Trophoblast cell (in vitro differentiated cells and primary cell): ENCODE data around the gene CSE1L.

ENCODE experiments used
- DNase-seq, 2 donors: peaks; one replicate each; pipeline ENCODE4 v3.0.0-alpha.2; 2016
- H2AFZ ChIP-seq: 2 replicates; pipeline ENCODE4 v1.6.1; 2013; ENCODE audit warnings: low read length, moderate library complexity, mild to moderate bottlenecking; ENCODE audit not compliant: insufficient read depth, poor library complexity
- H2AK5ac ChIP-seq: 2 replicates; pipeline ENCODE4 v1.6.1; 2013; ENCODE audit warnings: mild to moderate bottlenecking, low read length
- H2BK120ac ChIP-seq: 2 replicates; pipeline ENCODE4 v1.6.1; 2013; ENCODE audit warnings: low read length, mild to moderate bottlenecking, moderate library complexity; ENCODE audit not compliant: insufficient read depth, poor library complexity
- H2BK12ac ChIP-seq: 2 replicates; pipeline ENCODE4 v1.6.1; 2013; ENCODE audit warnings: mild to moderate bottlenecking, low read length, moderate library complexity
- H2BK5ac ChIP-seq: 2 replicates; pipeline ENCODE4 v1.6.1; 2013; ENCODE audit warnings: low read length, low read depth, moderate library complexity, mild to moderate bottlenecking; ENCODE audit not compliant: poor library complexity
- H3K14ac ChIP-seq: 2 replicates; pipeline ENCODE4 v1.6.1; 2013; ENCODE audit warnings: mild to moderate bottlenecking, low read length
- H3K18ac ChIP-seq: 2 replicates; pipeline ENCODE4 v1.6.1; 2013; ENCODE audit warnings: mild to moderate bottlenecking, low read length
- H3K23ac ChIP-seq: 2 replicates; pipeline ENCODE4 v1.6.1; 2013; ENCODE audit warnings: low read length
- H3K27ac ChIP-seq: 2 replicates; pipeline ENCODE4 v1.5.1; 2013; ENCODE audit warnings: low read depth, mild to moderate bottlenecking, inconsistent platforms, low read length, moderate library complexity
- H3K27me3 ChIP-seq: 2 replicates; pipeline ENCODE4 v1.6.1; 2013; ENCODE audit warnings: inconsistent platforms, mild to moderate bottlenecking, low read length, moderate library complexity; ENCODE audit not compliant: insufficient read depth
- H3K36me3 ChIP-seq, 2 experiments: 1 replicate in 1 of 2; 2 replicates in 1 of 2; pipeline ENCODE4 v1.6.1; 2013; ENCODE audit warnings: low read length in 2 of 2, mild to moderate bottlenecking in 2 of 2, moderate library complexity in 1 of 2; ENCODE audit not compliant: insufficient read depth in 2 of 2, control insufficient read depth in 1 of 2
- H3K4ac ChIP-seq: 2 replicates; pipeline ENCODE4 v1.6.1; 2013; ENCODE audit warnings: low read depth, mild to moderate bottlenecking, low read length, moderate library complexity
- H3K4me1 ChIP-seq, 2 experiments: 1 replicate in 1 of 2; 2 replicates in 1 of 2; pipeline ENCODE4 v1.6.1; 2013; ENCODE audit warnings: low read length in 2 of 2, mild to moderate bottlenecking in 2 of 2, moderate library complexity in 1 of 2; ENCODE audit not compliant: insufficient read depth in 2 of 2, control insufficient read depth in 1 of 2
- H3K4me2 ChIP-seq: 2 replicates; pipeline ENCODE4 v1.6.1; 2013; ENCODE audit warnings: inconsistent platforms, mild to moderate bottlenecking, low read length, moderate library complexity
- H3K4me3 ChIP-seq: 2 replicates; pipeline ENCODE4 v1.5.1; 2013; ENCODE audit warnings: mild to moderate bottlenecking, low read depth, low read length, inconsistent platforms
- H3K79me1 ChIP-seq: one replicate; pipeline ENCODE4 v1.6.1; 2013; ENCODE audit warnings: low read length
- H3K79me2 ChIP-seq: 2 replicates; pipeline ENCODE4 v1.6.1; 2013; ENCODE audit warnings: low read length, mild to moderate bottlenecking; ENCODE audit not compliant: control insufficient read depth, insufficient read depth, poor library complexity
- H3K9ac ChIP-seq: 2 replicates; pipeline ENCODE4 v1.6.1; 2013; ENCODE audit warnings: mild to moderate bottlenecking, low read length
- H3K9me3 ChIP-seq: 2 replicates; pipeline ENCODE4 v1.6.1; 2013; ENCODE audit warnings: low read depth, mild to moderate bottlenecking, control low read depth, inconsistent platforms, low read length; ENCODE audit not compliant: insufficient read depth
- H4K12ac ChIP-seq: 2 replicates; pipeline ENCODE4 v1.6.1; 2013; ENCODE audit warnings: low read depth, mild to moderate bottlenecking, low read length, moderate library complexity
- H4K8ac ChIP-seq: 2 replicates; pipeline ENCODE4 v1.6.1; 2013; ENCODE audit warnings: low read depth, mild to moderate bottlenecking, low read length, moderate library complexity
- H4K91ac ChIP-seq: one replicate; pipeline ENCODE4 v1.6.1; 2013; ENCODE audit warnings: low read depth, mild to moderate bottlenecking, low read length, moderate library complexity
- WGBS: extraction: QIAGEN DNeasy Blood & Tissue Kit; methylation state at CpG from one replicate; pipeline ENCODE4 v1.1.7; 2013; ENCODE audit warnings: missing lambda C conversion rate; ENCODE audit not compliant: insufficient read length, insufficient coverage; ENCODE audit errors: extremely low coverage; 5-methylcytosine and 5-hydroxymethylcytosine counted together

The CSE1L gene

DNA sequence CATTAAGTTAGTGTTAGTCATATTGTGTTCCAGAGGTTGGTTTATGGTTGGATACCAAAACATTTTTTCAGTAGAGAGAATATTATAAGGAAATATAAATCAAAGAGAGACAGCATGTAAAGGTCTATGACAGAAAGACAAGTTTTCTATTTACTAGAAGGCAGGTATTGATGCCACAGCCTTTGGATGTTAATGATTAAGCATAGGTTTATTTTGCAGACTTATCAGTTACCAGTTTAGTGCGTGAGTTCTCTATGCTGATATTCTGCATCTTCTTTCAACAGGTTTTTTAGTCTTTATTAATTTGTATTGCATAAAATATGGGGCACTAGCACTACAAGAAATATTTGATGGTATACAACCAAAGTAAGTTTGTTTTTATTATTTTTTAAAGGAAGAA, 45.6 kb downstream of the CSE1L start:
- H3K4ac ChIP-seq: no peak overlapping the region
- H2BK5ac ChIP-seq: no peak overlapping the region
- no CpG with 5 or more reads among the region's 1 CpG for WGBS
- no peak overlapping the region for H2BK12ac ChIP-seq
- H2AK5ac ChIP-seq: no peak overlapping the region
- no peak overlapping the region for H3K4me3 ChIP-seq
- H3K27ac ChIP-seq: no peak overlapping the region
- H3K9ac ChIP-seq: no peak overlapping the region
- H3K14ac ChIP-seq: no peak overlapping the region
- H3K4me2 ChIP-seq: no peak overlapping the region
- H4K12ac ChIP-seq: no peak overlapping the region
- no peak overlapping the region for H2BK120ac ChIP-seq
- H3K79me2 ChIP-seq: no peaks in the 10 kb centered on the region
- no peak overlapping the region for H4K8ac ChIP-seq
- peaks cover 32 to 51% of the 10 kb centered on the region in 2 experiments for H3K36me3 ChIP-seq
- H3K18ac ChIP-seq: no peak overlapping the region
- H3K4me1 ChIP-seq: no peaks in the 10 kb centered on the region
- H3K23ac ChIP-seq: no peak overlapping the region
- no peak overlapping the region for H4K91ac ChIP-seq
- H3K9me3 ChIP-seq: no peaks in the 10 kb centered on the region
- DNase-seq: no peak
- H2AFZ ChIP-seq: no peak overlapping the region
- H3K79me1 ChIP-seq: no peaks in the 10 kb centered on the region
- H3K27me3 ChIP-seq: no peaks in the 10 kb centered on the region

DNA sequence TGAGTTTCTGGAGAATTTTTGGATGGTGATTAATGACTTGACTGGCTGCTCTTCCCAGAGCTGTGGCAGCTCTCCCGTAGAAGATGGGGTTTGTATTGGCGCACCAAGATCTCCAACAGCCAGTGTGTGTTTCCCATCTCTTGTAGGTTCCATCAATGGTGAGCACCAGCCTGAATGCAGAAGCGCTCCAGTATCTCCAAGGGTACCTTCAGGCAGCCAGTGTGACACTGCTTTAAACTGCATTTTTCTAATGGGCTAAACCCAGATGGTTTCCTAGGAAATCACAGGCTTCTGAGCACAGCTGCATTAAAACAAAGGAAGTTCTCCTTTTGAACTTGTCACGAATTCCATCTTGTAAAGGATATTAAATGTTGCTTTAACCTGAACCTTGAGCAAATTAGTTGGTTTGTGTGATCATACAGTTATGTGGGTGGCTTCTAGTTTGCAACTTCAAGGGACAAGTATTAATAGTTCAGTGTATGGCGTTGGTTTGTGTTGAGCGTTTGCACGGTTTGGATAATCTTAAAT, 50.2 kb downstream of the CSE1L start:
- no peak overlapping the region for H2AK5ac ChIP-seq
- H3K79me2 ChIP-seq: no peaks in the 10 kb centered on the region
- no peak overlapping the region for H2BK120ac ChIP-seq
- no peak overlapping the region for H2AFZ ChIP-seq
- H3K27me3 ChIP-seq: no peaks in the 10 kb centered on the region
- no peak overlapping the region for H3K27ac ChIP-seq
- H3K23ac ChIP-seq: no peak overlapping the region
- no peaks in the 10 kb centered on the region for H3K4me1 ChIP-seq
- no peaks in the 10 kb centered on the region for H3K9me3 ChIP-seq
- H3K36me3 ChIP-seq: peaks cover 36 to 44% of the 10 kb centered on the region in 2 experiments
- H3K4me3 ChIP-seq: no peak overlapping the region
- H3K79me1 ChIP-seq: no peaks in the 10 kb centered on the region
- no peak overlapping the region for H3K14ac ChIP-seq
- H3K18ac ChIP-seq: no peak overlapping the region
- no peak overlapping the region for H2BK12ac ChIP-seq
- H4K8ac ChIP-seq: no peak overlapping the region
- no peak overlapping the region for H4K12ac ChIP-seq
- WGBS: 100% methylated on average over 3 of the region's 7 CpGs
- H2BK5ac ChIP-seq: no peak overlapping the region
- H3K9ac ChIP-seq: no peak overlapping the region
- DNase-seq: no peak
- no peak overlapping the region for H3K4ac ChIP-seq
- H3K4me2 ChIP-seq: no peak overlapping the region
- H4K91ac ChIP-seq: no peak overlapping the region

DNA sequence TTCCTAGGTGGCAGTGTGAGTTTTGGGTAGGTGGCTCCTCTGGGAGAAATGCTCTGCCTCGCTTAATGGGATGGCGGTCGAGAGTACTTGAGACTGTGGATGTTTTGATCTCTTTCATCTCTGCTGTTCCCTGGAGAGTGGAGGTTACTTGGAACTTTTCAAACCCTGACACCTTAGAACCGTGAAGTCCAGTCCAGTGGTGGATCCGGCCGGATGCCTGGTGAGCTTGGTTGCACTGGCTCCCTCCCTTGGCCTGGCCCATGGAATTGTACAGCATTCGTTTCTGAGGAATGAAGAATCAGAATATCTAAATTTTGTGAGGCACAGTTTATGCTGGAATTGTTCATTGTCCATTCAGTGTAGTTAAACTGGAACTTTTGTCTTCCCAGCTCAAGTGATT, 51.0 kb downstream of the CSE1L start:
- Histone ChIP-seq H3K27me3 (no peaks in the 10 kb centered on the region), H3K4ac (no peak overlapping the region), H3K14ac (no peak overlapping the region), H3K18ac (no peak overlapping the region), H2BK5ac (no peak overlapping the region), H2BK120ac (no peak overlapping the region), H3K23ac (no peak overlapping the region), H3K4me2 (no peak overlapping the region), H2BK12ac (no peak overlapping the region), H3K79me2 (no peaks in the 10 kb centered on the region), H3K36me3 (peaks cover 35 to 47% of the 10 kb centered on the region in 2 experiments), H3K27ac (no peak overlapping the region), H3K79me1 (no peaks in the 10 kb centered on the region), H3K4me3 (no peak overlapping the region), H3K9ac (no peak overlapping the region), H2AFZ (no peak overlapping the region), H4K91ac (no peak overlapping the region), H4K12ac (no peak overlapping the region), H2AK5ac (no peak overlapping the region), H3K4me1 (no peaks in the 10 kb centered on the region), H4K8ac (no peak overlapping the region), H3K9me3 (no peaks in the 10 kb centered on the region)
- no peak for DNase-seq
- WGBS: no CpG with 5 or more reads among the region's 7 CpGs

DNA sequence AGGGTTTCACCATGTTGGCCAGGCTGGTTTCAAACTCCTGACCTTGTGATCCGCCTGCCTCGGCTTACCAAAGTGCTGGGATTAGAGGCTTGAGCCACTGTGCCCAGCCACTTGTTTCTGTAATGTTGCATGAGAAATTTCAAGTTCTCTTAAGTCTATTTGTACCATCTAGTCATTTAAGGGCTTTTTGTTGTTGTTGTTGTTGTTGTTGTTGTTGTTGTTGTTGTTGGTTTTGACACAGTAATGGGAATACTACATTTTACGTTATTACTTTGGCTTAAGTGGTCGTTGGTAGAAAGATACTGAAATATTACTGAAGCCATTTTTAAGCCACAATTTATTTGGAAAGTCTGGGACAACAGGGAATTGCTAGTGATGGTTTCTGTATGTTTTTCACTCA, 52.0 kb downstream of the CSE1L start:
- Histone ChIP-seq H3K79me2 (no peaks in the 10 kb centered on the region), H3K23ac (no peak overlapping the region), H2BK120ac (no peak overlapping the region), H4K12ac (no peak overlapping the region), H4K8ac (no peak overlapping the region), H2AK5ac (no peak overlapping the region), H2AFZ (no peak overlapping the region), H3K36me3 (peaks cover 39 to 52% of the 10 kb centered on the region in 2 experiments), H3K9me3 (no peaks in the 10 kb centered on the region), H2BK12ac (no peak overlapping the region), H3K4me3 (no peak overlapping the region), H3K4me2 (no peak overlapping the region), H3K18ac (no peak overlapping the region), H3K27me3 (no peaks in the 10 kb centered on the region), H4K91ac (no peak overlapping the region), H3K79me1 (no peaks in the 10 kb centered on the region), H3K4me1 (no peaks in the 10 kb centered on the region), H3K4ac (no peak overlapping the region), H3K27ac (no peak overlapping the region), H2BK5ac (no peak overlapping the region), H3K9ac (no peak overlapping the region), H3K14ac (no peak overlapping the region)
- DNase-seq: no peak
- no CpG with 5 or more reads among the region's 4 CpGs for WGBS
